ENCODE measurements around the gene CNEP1R1. TPM values are rescaled to one million over a fixed set of nuclear protein-coding genes. Genes with fewer than 3 reads are reported as not detected.

Gene CNEP1R1
- total RNA-seq, 2 donors from 2014 or later: 13.4 to 22.4 TPM

DNA sequence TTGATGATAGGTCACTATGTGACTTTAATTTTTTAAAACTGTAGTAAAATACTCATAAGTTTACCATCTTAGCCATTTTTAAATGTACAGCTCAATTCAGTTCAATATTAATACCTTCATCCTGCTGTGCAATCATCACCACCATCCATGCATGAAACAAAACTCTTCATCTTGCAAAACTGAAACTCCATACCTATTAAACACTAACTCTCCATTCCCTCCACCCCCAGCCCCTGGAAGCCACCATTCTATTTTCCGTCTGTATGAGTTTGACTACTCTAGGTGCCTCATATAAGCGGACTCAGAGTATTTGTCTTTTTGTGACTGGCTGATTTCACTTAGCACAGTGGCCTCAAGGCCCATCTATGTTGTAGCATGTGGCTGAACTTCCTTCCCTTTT is 9.4 kb upstream of the CNEP1R1 start:
- H3K4me3 ChIP-seq: no peak overlapping the region
- H3K4me1 ChIP-seq: no peaks in the 10 kb centered on the region
- no peaks in the 10 kb centered on the region for H3K27me3 ChIP-seq
- intact Hi-C loops (cut with DNase I): no loop called here
- H3K9ac ChIP-seq (ENCODE audit: low read depth in 2 of 2, low read length in 2 of 2): no peak overlapping the region
- H3K36me3 ChIP-seq: no peaks in the 10 kb centered on the region
- no peaks in the 10 kb centered on the region for H3K9me3 ChIP-seq
- TF ChIP-seq, protein P1, sequence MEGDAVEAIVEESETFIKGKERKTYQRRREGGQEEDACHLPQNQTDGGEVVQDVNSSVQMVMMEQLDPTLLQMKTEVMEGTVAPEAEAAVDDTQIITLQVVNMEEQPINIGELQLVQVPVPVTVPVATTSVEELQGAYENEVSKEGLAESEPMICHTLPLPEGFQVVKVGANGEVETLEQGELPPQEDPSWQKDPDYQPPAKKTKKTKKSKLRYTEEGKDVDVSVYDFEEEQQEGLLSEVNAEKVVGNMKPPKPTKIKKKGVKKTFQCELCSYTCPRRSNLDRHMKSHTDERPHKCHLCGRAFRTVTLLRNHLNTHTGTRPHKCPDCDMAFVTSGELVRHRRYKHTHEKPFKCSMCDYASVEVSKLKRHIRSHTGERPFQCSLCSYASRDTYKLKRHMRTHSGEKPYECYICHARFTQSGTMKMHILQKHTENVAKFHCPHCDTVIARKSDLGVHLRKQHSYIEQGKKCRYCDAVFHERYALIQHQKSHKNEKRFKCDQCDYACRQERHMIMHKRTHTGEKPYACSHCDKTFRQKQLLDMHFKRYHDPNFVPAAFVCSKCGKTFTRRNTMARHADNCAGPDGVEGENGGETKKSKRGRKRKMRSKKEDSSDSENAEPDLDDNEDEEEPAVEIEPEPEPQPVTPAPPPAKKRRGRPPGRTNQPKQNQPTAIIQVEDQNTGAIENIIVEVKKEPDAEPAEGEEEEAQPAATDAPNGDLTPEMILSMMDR (IDR thresholded peaks at IDR 0.05): no peak
- no peak overlapping the region for H3K27ac ChIP-seq
- DNase-seq: no peak

DNA sequence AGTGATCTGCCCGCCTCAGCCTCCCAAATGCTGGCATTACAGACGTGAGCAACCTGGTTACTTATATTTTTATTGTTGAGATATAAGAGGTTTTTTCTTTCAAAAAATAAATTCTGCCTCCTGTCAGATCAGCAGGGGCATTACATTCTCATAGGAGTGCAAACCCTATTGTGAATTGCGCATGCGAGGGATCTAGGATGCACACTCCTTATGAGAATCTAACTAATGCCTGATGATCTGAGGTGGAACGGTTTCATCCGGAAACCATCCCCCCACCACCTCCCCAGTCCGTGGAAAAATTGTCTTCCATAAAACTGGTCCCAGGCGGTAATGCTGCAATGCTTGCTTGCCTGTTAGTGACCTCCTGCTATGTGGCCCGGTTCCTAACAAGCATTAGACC is 7.5 kb upstream of the CNEP1R1 start:
- H3K9ac ChIP-seq (ENCODE audit: low read depth in 2 of 2, low read length in 2 of 2): no peak overlapping the region
- H3K27me3 ChIP-seq: no peaks in the 10 kb centered on the region
- H3K27ac ChIP-seq: no peak overlapping the region
- no peak overlapping the region for H3K4me3 ChIP-seq
- H3K36me3 ChIP-seq: no peaks in the 10 kb centered on the region
- no peaks in the 10 kb centered on the region for H3K4me1 ChIP-seq
- TF ChIP-seq, protein P1 (IDR thresholded peaks at IDR 0.05): no peak
- DNase-seq: no peak
- intact Hi-C loops (cut with DNase I): no loop called here
- no peaks in the 10 kb centered on the region for H3K9me3 ChIP-seq

DNA sequence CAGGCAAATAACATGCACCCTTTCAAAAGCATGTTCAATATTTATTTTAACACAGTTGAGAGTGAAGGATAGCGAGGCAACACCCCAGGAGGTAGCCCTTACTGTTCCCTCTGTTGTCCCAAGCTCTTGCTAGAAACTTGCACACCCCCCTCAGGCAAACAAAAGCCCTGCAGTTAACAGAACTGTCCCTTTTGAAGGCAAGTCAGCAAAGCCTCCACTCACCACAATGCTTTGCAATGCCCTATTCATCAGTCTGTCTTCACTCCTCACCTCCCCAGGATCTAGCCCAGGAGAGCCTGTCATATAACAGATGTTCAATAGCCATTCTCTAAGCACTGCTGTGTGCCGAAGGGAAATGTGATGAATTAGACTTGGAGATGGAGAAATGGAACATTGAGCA is 3.5 kb upstream of the CNEP1R1 start:
- Histone ChIP-seq H3K9ac (ENCODE audit: low read depth in 2 of 2, low read length in 2 of 2) (no peak overlapping the region), H3K36me3 (no peaks in the 10 kb centered on the region), H3K27me3 (no peaks in the 10 kb centered on the region), H3K9me3 (no peaks in the 10 kb centered on the region), H3K27ac (no peak overlapping the region), H3K4me3 (no peak overlapping the region), H3K4me1 (peaks cover 6% of the 10 kb centered on the region)
- TF ChIP-seq, protein P1 (IDR thresholded peaks at IDR 0.05): no peak
- DNase-seq: no peak
- intact Hi-C loops (cut with DNase I): loop anchor here (5.0 to 10.0 kb wide), 3 partner anchors 59 to 331 kb away; partner anchors contain the start of gene TENT4B

DNA sequence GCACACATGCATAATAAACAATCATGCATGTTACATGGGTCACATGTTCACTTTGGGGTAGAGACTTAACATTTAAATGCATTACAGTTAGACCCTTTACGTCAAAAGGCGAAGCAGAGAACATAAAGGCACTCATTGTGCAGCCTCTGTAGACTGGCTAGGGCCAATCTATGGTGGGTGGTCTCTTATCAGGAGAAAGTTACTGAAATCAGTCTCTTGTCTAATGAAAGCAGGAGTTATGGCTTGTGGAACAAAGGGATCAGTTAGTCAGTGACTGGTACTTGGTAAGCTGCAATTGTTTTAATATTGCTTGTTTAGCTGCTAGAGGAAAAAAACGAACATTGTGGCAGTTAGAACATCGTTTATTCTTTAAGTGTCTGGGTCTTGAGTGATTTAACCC is 1.4 kb upstream of the CNEP1R1 start:
- no peak overlapping the region for H3K9ac ChIP-seq (ENCODE audit: low read depth in 2 of 2, low read length in 2 of 2)
- no peaks in the 10 kb centered on the region for H3K9me3 ChIP-seq
- peaks cover 7% of the 10 kb centered on the region for H3K4me1 ChIP-seq
- no peaks in the 10 kb centered on the region for H3K27me3 ChIP-seq
- TF ChIP-seq, protein P1 (IDR thresholded peaks at IDR 0.05): no peak
- H3K36me3 ChIP-seq: no peaks in the 10 kb centered on the region
- intact Hi-C loops (cut with DNase I): loop anchor here (2.0 to 10.0 kb wide), 4 partner anchors 61 to 329 kb away; partner anchors contain the start of gene TENT4B
- H3K4me3 ChIP-seq: no peak overlapping the region
- no peak overlapping the region for H3K27ac ChIP-seq
- DNase-seq: no peak

DNA sequence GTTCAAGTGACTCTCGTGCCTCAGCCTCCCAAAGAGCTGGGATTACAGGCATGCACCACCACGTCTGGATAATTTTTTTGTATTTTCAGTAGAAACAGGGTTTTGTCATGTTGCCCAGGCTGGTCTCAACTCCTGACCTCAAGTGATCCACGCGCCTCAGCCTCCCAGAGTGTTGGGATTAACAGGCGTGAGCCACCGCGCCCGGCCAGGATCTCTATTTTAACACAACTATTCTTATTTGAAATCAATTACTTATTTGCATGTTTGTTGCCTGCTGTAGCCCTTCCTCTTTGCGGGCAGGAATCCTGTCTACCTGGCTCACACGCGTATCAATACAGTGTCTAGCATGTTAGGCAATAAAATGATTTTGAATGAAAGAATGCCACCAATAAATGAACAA is 818 bp upstream of the CNEP1R1 start:
- no peak for DNase-seq
- Histone ChIP-seq H3K9ac (ENCODE audit: low read depth in 2 of 2, low read length in 2 of 2) (peak overlapping the region; percentile 12 to 34), H3K9me3 (no peaks in the 10 kb centered on the region), H3K27me3 (no peaks in the 10 kb centered on the region), H3K27ac (no peak overlapping the region), H3K36me3 (peaks cover 1% of the 10 kb centered on the region), H3K4me3 (no peak overlapping the region), H3K4me1 (peaks cover 7% of the 10 kb centered on the region)
- intact Hi-C loops (cut with DNase I): loop anchor here (2.0 to 10.0 kb wide), 4 partner anchors 62 to 328 kb away; partner anchors contain the start of gene TENT4B
- TF ChIP-seq, protein P1 (IDR thresholded peaks at IDR 0.05): no peak

Data from colonic mucosa (tissue), 4 donors.